Tibial nerve (tissue), 3 donors: Measurements from ENCODE around the gene PHF3.

ENCODE experiments used
- CTCF ChIP-seq, 5 experiments: fragments of 200-600 bp in 3 of 5; fragments of 450-650 bp in 2 of 5; sonication (generic) in 3 of 5; IDR thresholded peaks; one replicate each; pipeline ENCODE4 v1.5.1; 2016 to 2019; ENCODE audit warnings: antibody characterized with exemption in 5 of 5, mild to moderate bottlenecking in 3 of 5, moderate library complexity in 2 of 5
- POLR2A ChIP-seq, 2 donors: fragments of 450-650 bp; IDR thresholded peaks; one replicate each; pipeline ENCODE4 v1.6.1; 2017; ENCODE audit warnings: antibody characterized with exemption in 2 of 2, mild to moderate bottlenecking in 2 of 2, moderate library complexity in 2 of 2

- TF ChIP-seq POLR2A (IDR thresholded peaks at IDR 0.05) (no peak), CTCF (IDR thresholded peaks at IDR 0.05) (no peak)
Observed at GRCh38 chr6:63709148-63709547, 73.5 kb downstream of the PHF3 start.
